Neural cell (in vitro differentiated cells): Measurements from ENCODE around the gene CD151.

Experiments
- TAF1 ChIP-seq: IDR thresholded peaks from 2 replicates; pipeline ENCODE4 v1.6.1; 2012; ENCODE audit warnings: low read depth
- TF ChIP-seq, protein P1 (sequence below): fragments of 450-650 bp; IDR thresholded peaks from 2 replicates; pipeline ENCODE4 v1.5.1; 2014; ENCODE audit warnings: antibody characterized with exemption, mild to moderate bottlenecking, moderate library complexity; ENCODE audit not compliant: poor library complexity, severe bottlenecking

DNA sequence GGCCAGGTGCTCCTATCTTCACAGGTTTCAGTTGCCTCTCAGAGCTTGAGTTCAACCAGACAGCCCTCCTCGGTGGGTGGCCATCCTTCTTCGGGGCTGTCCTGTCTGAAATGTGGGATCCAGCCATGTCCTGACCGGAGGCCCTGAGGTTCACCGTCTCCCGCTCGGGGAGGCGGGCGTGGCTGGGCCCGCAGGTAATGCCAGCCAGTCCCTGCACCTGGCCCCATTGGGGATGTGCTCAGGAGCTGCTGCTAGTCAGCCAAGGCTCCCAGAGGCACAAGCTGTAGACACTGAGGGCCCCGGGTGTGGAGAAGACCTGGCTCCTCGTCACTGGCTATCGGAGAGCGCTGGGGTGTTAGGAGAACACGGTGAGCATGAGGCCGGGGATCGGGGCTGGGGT, 42.5 kb downstream of the CD151 start:
- no peak for TF ChIP-seq TAF1
- TF ChIP-seq, protein P1, sequence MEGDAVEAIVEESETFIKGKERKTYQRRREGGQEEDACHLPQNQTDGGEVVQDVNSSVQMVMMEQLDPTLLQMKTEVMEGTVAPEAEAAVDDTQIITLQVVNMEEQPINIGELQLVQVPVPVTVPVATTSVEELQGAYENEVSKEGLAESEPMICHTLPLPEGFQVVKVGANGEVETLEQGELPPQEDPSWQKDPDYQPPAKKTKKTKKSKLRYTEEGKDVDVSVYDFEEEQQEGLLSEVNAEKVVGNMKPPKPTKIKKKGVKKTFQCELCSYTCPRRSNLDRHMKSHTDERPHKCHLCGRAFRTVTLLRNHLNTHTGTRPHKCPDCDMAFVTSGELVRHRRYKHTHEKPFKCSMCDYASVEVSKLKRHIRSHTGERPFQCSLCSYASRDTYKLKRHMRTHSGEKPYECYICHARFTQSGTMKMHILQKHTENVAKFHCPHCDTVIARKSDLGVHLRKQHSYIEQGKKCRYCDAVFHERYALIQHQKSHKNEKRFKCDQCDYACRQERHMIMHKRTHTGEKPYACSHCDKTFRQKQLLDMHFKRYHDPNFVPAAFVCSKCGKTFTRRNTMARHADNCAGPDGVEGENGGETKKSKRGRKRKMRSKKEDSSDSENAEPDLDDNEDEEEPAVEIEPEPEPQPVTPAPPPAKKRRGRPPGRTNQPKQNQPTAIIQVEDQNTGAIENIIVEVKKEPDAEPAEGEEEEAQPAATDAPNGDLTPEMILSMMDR: no peak
